Gastrocnemius medialis (tissue), 4 donors: Measurements from ENCODE around the gene DDX19B. TPM values are rescaled to one million over a fixed set of nuclear protein-coding genes. Genes with fewer than 3 reads are reported as not detected.
"Not testable (repeated sequence)": the region's sequence is repeated elsewhere in the genome, so short reads cannot be mapped to it uniquely, and the experiment has no call there.

Experiments
- ATAC-seq, 2 donors: fragments of 150-250 bp; one replicate each; pipeline ENCODE4 v1.9.1; 2016
- DNase-seq, 2 donors: peaks; one replicate each; pipeline ENCODE4 v3.0.0-alpha.2; 2019
- H3K27ac ChIP-seq, 4 donors: fragments of 200-600 bp; sonication (generic); 1 replicate in 1 of 4; 2 replicates in 3 of 4; pipeline ENCODE4 v1.5.1; 2016 to 2018; ENCODE audit warnings: mild to moderate bottlenecking in 2 of 4, moderate library complexity in 1 of 4
- H3K27me3 ChIP-seq, 3 donors: fragments of 200-600 bp; sonication (generic) in 2 of 3; 1 replicate in 1 of 3; 2 replicates in 2 of 3; pipeline versions ENCODE4 v1.5.1 to v1.6.0; 2016 to 2019; ENCODE audit warnings: mild to moderate bottlenecking in 1 of 3, moderate library complexity in 1 of 3
- H3K36me3 ChIP-seq, 2 donors: fragments of 200-600 bp; sonication (generic) in 1 of 2; one replicate each; pipeline ENCODE4 v1.5.1; 2017 to 2018
- H3K4me1 ChIP-seq, 2 donors: fragments of 200-600 bp; sonication (generic) in 1 of 2; one replicate each; pipeline ENCODE4 v1.5.1; 2016 to 2017; ENCODE audit warnings: mild to moderate bottlenecking in 2 of 2
- H3K4me3 ChIP-seq, 4 donors: fragments of 200-600 bp; sonication (generic) in 3 of 4; 1 replicate in 1 of 4; 2 replicates in 3 of 4; pipeline ENCODE4 v1.5.1; 2016 to 2019; ENCODE audit warnings: mild to moderate bottlenecking in 2 of 4
- H3K9me3 ChIP-seq, 3 donors: fragments of 200-600 bp; sonication (generic) in 2 of 3; 1 replicate in 1 of 3; 2 replicates in 2 of 3; pipeline ENCODE4 v1.5.1; 2016 to 2019
- POLR2A ChIP-seq, 2 donors: fragments of 450-650 bp; IDR thresholded peaks; one replicate each; pipeline ENCODE4 v1.6.1; 2017; ENCODE audit warnings: antibody characterized with exemption in 2 of 2, mild to moderate bottlenecking in 2 of 2, moderate library complexity in 2 of 2
- in situ Hi-C, 4 donors: fragments of 200-750 bp; cut with MboI; loops; one replicate each; pipeline versions ENCODE4 v1.15.0 to v1.8.0; 2017; ENCODE audit warnings: low sequenced_read_pairs in 4 of 4
- intact Hi-C: fragments of 100-400 bp; cut with DNase I; formaldehyde crosslinking; loops from one replicate; pipeline ENCODE4 v1.15.1; 2023; ENCODE audit warnings: low total_unique reads
- total RNA-seq, 4 donors: library from RNA; depleted of rRNA; stranded (reverse); fragments of >200 nt; gene quantifications; one replicate each; pipeline versions ENCODE4 v1.1.0 to v1.2.3, GENCODE V29; 2016
- TF ChIP-seq, protein P1 (sequence below), 5 experiments: fragments of 450-650 bp in 3 of 5; fragments of 200-600 bp in 2 of 5; sonication (generic) in 2 of 5; IDR thresholded peaks in 4 of 5; conservative IDR thresholded peaks in 1 of 5; 1 replicate in 4 of 5; 2 replicates in 1 of 5; pipeline ENCODE4 v1.5.1; 2016 to 2019; ENCODE audit warnings: antibody characterized with exemption in 5 of 5, mild to moderate bottlenecking in 3 of 5, moderate library complexity in 3 of 5

The DDX19B gene
- total RNA-seq, 4 donors from 2014 or later = 26.6 to 38.3 (median 31.9) TPM

DNA sequence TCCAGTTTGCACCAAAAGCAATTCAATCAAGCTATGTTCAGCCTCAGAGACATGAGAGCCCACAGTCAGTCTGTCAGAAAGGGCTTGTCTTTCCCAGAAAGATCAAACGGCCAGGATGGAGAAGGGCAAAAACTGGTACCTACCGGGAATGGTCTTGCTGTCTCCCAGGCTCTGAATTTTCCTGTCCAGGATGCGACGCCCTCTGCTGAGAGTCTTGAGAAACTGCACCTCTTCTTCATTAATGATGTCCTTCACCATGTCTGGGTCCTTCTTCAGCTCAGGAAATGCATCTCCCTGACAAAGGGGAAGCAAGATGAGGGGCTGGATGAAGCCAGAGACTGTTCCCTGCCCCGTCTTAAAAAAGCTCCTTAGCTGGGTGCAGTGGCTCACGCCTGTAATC is 31.5 kb upstream of the DDX19B start:
- TF ChIP-seq, protein P1, sequence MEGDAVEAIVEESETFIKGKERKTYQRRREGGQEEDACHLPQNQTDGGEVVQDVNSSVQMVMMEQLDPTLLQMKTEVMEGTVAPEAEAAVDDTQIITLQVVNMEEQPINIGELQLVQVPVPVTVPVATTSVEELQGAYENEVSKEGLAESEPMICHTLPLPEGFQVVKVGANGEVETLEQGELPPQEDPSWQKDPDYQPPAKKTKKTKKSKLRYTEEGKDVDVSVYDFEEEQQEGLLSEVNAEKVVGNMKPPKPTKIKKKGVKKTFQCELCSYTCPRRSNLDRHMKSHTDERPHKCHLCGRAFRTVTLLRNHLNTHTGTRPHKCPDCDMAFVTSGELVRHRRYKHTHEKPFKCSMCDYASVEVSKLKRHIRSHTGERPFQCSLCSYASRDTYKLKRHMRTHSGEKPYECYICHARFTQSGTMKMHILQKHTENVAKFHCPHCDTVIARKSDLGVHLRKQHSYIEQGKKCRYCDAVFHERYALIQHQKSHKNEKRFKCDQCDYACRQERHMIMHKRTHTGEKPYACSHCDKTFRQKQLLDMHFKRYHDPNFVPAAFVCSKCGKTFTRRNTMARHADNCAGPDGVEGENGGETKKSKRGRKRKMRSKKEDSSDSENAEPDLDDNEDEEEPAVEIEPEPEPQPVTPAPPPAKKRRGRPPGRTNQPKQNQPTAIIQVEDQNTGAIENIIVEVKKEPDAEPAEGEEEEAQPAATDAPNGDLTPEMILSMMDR (IDR thresholded peaks at IDR 0.05 in 4 of 5, conservative IDR thresholded peaks at IDR 0.05 in 1 of 5) = peak in 2 of 5 experiments; percentile 37 to 38
- TF ChIP-seq POLR2A (IDR thresholded peaks at IDR 0.05) = no peak
- Histone ChIP-seq H3K4me1 (no peaks in the 10 kb centered on the region), H3K4me3 (no peak overlapping the region), H3K36me3 (peaks cover 12 to 100% of the 10 kb centered on the region in 2 donors), H3K9me3 (no peaks in the 10 kb centered on the region), H3K27ac (no peak overlapping the region), H3K27me3 (no peaks in the 10 kb centered on the region)
- in situ Hi-C loops (loop anchor here in 1 of 4 donors (25.0 kb wide), 1 partner anchor 605 kb away; no protein-coding TSS in a partner anchor), intact Hi-C loops (no loop called here)
- no peak for DNase-seq
- ATAC-seq = no peak

DNA sequence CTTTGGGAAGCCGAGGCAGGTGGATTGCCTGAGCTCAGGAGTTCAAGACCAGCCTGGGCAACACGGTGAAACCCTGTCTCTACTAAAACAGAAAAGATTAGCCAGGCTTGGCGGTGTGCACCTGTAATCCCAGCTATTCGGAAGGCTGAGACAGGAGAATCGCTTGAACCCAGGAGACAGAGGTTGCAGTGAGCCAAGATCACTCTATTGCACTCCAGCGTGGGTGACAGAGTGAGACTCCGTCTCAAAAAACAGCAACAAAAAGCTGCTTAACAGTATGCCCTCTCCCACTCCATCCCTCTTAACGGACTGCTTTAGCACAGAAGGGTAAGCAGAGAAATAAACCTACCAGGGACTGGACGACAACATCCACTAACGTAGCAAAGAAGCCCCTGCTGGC is 31.1 kb upstream of the DDX19B start:
- DNase-seq, H3K9me3 ChIP-seq, H3K27ac ChIP-seq, ATAC-seq, H3K27me3 ChIP-seq, intact Hi-C loops, H3K4me3 ChIP-seq, H3K4me1 ChIP-seq: not testable (repeated sequence)
- peaks cover 12 to 98% of the 10 kb centered on the region in 2 donors for H3K36me3 ChIP-seq
- in situ Hi-C loops = loop anchor here in 1 of 4 donors (25.0 kb wide), 1 partner anchor 606 kb away; no protein-coding TSS in a partner anchor

DNA sequence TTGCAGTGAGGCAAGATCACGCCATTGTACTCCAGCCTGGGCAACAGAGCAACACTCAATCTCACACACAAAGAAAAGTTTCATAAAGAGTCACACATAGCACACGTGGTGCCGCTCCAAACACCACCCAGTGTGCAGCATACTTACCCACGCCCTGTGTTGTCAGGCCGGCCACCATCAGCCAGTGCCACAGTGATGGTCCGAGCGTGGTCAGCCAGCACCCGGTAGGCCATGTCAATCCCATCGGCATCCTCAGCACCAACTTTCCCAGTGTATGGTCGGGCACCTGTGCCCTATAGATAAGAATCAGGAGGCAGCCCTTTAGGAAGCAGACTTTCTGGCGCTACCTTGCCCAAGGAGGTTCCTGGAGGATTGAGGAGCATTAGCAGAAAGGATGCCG is 29.5 kb upstream of the DDX19B start:
- no peak for ATAC-seq
- Histone ChIP-seq H3K27me3 (no peaks in the 10 kb centered on the region), H3K4me1 (no peaks in the 10 kb centered on the region), H3K4me3 (no peak overlapping the region), H3K36me3 (peaks cover 12 to 94% of the 10 kb centered on the region in 2 donors), H3K27ac (no peak overlapping the region), H3K9me3 (no peaks in the 10 kb centered on the region)
- intact Hi-C loops (no loop called here), in situ Hi-C loops (loop anchor here in 1 of 4 donors (25.0 kb wide), 1 partner anchor 607 kb away; no protein-coding TSS in a partner anchor)
- TF ChIP-seq, protein P1 (IDR thresholded peaks at IDR 0.05 in 4 of 5, conservative IDR thresholded peaks at IDR 0.05 in 1 of 5) = no peak
- TF ChIP-seq POLR2A (IDR thresholded peaks at IDR 0.05) = no peak
- no peak for DNase-seq

DNA sequence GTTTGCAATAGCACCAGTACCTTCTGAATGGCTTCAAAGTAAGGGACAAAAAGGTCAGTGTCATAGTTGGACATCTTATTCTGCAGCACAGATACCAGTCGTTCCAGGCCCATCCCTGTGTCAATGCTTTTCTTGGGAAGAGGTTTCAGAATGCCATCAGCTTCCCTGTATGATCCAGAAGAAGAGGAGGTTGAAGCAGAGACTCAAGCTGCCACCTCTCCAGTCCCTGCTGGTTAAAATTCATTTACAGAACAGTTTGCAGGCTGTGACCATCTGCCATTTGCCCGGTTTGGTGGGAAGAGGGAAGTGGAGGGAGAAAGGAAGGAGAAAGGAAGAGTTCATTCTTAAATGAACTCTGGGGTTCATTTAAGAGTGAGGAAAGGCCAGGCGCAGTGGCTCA is 28.8 kb upstream of the DDX19B start:
- Histone ChIP-seq H3K36me3 (peaks cover 8 to 94% of the 10 kb centered on the region in 2 donors), H3K9me3 (no peaks in the 10 kb centered on the region), H3K4me1 (no peaks in the 10 kb centered on the region), H3K4me3 (no peak overlapping the region), H3K27ac (no peak overlapping the region), H3K27me3 (no peaks in the 10 kb centered on the region)
- no peak for DNase-seq
- in situ Hi-C loops = loop anchor here in 1 of 4 donors (25.0 kb wide), 1 partner anchor 608 kb away; no protein-coding TSS in a partner anchor
- intact Hi-C loops = no loop called here
- no peak for ATAC-seq
- TF ChIP-seq, protein P1 (IDR thresholded peaks at IDR 0.05 in 4 of 5, conservative IDR thresholded peaks at IDR 0.05 in 1 of 5) = no peak
- no peak for TF ChIP-seq POLR2A (IDR thresholded peaks at IDR 0.05)

DNA sequence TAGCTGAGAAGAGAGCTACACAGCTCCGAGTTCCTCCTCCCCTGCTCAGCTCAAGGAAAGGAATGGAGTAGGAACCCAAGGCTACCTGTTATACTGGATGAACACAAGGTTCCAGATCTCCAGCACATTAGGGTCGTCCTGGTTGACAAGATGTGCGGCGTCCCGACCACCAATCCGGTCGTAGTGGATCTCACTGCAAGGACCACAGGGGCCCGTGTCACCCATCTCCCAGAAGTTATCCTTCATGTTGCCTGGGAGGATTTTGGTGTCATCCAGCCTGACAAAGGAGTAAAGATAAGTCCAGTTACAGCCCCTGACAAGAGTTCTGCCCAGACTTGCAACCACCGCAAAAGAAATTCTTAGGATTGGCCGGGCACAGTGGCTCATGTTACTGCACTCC is 27.3 kb upstream of the DDX19B start:
- intact Hi-C loops = no loop called here
- TF ChIP-seq, protein P1 (IDR thresholded peaks at IDR 0.05 in 4 of 5, conservative IDR thresholded peaks at IDR 0.05 in 1 of 5) = no peak
- no peak for TF ChIP-seq POLR2A (IDR thresholded peaks at IDR 0.05)
- H3K4me3 ChIP-seq = no peak overlapping the region
- H3K27ac ChIP-seq = no peak overlapping the region
- no peak for ATAC-seq
- no peak for DNase-seq
- in situ Hi-C loops = loop anchor here in 1 of 4 donors (25.0 kb wide), 1 partner anchor 609 kb away; no protein-coding TSS in a partner anchor
- no peaks in the 10 kb centered on the region for H3K27me3 ChIP-seq
- H3K4me1 ChIP-seq = no peaks in the 10 kb centered on the region
- no peaks in the 10 kb centered on the region for H3K9me3 ChIP-seq
- peaks cover 4 to 91% of the 10 kb centered on the region in 2 donors for H3K36me3 ChIP-seq
